ENCODE measurements around the gene SLC25A34.
A peak's percentile ranks its signal among the peaks of the same experiment; 100 is the strongest.
"Not testable (repeated sequence)": the region's sequence is repeated elsewhere in the genome, so short reads cannot be mapped to it uniquely, and the experiment has no call there.

The SLC25A34 gene

DNA sequence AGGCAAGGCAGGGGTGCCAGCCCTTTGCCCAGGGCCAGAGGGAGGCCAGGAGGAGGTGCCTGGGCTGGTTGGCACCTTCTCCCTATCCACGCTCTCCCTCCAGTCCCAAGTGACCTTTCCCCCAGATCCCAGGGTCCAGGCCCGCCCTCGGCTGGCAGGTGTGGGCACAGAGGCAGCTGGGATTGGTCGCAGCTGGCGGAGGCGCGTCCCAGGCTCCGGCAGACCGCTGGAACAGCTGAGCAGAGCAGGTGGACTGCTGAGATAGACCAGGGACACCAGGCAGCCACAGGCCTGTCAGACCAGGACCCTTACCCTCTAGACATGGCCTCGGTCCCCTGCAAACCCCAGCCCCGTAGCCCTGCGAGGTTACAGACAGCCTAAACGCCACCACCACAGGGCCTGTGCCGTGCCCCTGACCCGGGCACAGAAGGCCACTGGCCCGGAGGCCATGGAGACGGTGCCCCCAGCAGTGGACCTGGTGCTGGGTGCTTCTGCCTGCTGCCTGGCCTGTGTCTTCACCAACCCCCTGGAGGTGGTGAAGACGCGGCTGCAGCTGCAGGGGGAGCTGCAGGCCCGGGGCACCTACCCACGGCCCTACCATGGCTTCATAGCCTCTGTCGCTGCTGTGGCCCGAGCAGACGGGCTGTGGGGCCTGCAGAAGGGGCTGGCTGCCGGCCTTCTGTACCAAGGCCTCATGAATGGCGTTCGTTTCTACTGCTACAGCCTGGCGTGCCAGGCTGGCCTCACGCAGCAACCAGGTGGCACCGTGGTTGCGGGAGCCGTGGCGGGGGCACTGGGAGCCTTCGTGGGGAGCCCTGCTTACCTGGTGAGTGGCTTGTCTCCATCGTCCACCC lies at the start of gene SLC25A34:
TSS of gene SLC25A34 (plus strand) at position 221 of the 854 bp plus-strand sequence. CDS start at position 449, 228 bp downstream.
- DNase-seq, result no peak

DNA sequence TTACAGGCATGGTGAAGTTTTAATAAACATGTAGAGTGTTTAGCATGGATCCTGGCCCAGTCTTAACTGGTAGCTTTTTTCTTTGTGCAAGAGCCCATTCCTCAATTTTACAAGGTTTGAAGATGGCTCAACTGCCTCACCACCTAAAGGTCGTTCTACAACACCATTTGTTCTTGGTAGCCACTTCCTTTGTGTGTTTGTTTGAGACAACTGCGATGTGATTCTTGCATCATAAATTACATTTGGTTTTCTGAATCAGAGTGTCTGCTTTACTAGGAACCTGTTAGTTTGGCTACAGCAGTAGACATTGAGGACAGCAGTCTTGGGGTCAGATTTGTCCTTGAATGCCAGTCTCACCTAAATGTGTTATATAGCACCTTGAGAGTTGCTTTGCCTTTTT lies 48.6 kb upstream of the SLC25A34 start:
- DNase-seq, result no peak

DNA sequence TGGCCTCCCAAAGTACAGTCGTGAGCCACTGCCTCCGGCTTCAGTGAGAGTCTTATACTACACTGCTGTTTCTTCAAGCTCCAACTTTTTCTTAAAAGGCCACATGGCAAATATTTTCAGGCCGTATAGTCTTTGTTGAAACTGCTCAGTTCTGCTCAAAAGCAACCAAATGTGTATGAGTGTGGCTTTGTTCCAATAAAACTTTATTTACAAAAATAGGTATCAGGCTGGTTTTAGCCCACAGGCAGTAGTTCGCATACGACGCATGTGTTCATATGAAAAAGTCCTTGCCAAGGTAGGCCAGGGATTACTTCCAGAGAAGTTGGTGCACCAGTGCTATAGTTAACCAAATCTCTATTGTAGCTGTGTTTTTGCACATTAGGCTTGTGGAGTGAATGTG lies 45.7 kb upstream of the SLC25A34 start:
- no peak for DNase-seq

DNA sequence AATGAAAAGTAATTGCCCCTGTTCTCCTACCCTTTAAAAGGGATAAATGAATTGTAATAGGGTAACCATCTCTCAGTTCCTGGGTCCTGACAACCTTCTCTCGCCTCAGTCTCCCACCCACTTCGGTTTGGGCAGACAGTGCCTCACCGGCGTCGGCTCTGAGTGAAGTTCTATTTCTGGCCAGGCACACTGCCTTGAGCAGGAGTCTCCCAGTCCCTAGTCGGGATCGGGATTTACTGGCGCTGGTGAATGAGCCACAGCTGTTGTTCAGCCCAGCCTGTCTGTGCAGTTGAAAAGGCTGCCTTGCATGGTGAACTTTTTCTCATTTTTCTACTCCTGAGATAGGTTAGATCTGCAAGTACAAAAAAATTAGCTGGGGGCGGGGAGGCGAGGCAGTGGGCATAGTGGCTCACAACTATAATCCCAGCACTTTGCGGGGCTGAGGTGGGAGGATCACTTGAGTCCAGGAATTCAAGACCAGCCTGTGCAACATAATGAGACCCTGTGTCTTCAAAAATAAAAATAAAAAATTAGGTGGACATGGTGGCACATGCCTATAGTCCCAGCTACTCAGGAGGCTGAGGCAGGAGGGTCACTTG lies 44.5 kb upstream of the SLC25A34 start:
- no peak for DNase-seq

DNA sequence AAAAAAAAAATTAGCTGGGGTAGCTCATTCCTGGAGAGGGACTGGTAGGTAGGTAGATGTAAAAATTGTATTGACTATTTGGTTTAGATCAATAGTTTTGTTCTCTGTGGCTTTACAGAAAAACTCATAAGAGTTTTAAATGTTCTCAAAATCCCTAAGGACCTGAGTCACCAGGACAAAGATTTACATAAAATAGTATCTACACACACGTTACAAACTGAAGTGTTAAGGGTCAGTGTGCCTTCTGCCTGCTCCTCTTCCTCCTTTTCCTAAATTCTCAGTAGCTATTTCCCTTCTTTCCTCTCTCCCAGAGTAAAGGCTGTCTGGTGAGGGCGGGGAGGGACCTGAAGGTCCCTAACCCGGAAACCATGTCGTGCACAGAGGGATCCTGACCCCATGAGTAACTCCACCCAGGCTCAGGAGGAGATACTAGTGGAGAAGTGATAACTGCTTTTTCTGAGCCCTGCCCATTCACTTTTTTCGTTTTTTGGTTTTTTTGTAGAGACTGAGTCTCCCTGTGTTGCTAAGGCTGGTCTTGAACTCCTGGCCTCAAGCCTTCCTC lies 43.9 kb upstream of the SLC25A34 start:
- DNase-seq, result no peak

DNA sequence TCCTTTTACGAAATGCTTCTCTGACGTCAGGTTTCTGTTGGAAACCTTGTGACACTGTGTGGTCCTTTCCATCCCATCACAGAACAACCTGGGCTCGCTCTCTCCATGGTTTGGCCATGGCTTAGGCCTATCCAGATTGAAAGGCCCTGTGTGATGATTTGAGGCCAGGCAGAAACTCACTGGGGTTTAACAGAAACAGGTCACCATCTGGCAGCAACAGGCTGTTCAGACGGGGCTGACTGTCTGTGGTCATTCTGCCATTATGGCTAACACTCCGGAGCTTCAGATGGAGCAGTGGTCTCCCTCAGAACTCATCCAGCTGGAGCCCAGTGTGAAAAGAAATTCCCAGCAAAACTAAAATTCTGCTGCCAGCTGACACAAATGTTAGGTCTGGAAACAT lies 42.7 kb upstream of the SLC25A34 start:
- DNase-seq, result no peak

DNA sequence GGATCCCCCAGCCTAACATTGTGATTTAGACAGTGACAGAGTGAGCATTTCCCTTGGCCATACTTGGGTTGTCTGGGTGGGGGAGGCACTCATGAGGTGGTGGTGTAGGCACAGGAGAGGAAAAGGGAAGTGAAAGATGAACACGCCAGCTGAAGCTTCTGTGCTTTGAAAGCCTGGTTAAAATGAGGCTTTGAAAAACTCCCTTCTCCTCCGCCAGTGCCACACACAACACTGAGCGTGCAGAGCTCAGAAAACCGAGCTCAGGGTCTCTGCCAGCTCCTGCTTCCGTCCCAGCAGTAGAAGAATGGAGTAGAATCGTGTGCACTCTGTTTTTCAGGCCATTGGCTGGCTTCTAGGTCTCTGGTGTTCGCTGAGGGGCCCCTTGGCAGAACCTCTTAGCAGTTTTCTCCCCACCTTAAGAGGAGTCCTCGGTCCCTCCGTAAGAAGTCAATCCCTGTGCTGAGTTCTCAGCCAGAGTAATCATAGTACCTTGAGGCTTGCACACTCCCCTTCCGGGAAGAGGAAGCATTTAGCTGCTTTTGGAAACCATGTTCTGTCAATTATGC lies 39.0 kb upstream of the SLC25A34 start:
- no peak for DNase-seq

DNA sequence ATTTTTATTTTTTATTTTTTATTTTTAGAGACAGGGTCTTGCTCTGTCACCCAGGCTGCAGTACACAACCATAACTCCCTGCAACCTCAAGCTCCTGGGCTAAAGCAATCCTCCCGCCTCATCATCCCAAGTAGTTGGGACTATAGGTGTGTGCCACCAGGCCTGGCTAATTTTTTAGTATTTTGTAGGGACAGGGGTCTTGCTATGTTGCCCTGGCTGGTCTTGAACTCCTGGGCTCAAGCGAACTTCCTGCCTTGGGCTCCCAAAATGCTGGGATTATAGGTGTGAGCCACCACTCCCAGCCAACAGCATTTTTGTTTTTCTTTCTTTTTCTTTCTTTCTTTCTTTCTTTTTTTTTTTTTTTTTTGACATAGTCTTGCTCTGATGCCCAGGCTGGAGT lies 37.9 kb upstream of the SLC25A34 start:
- DNase-seq, result no peak

DNA sequence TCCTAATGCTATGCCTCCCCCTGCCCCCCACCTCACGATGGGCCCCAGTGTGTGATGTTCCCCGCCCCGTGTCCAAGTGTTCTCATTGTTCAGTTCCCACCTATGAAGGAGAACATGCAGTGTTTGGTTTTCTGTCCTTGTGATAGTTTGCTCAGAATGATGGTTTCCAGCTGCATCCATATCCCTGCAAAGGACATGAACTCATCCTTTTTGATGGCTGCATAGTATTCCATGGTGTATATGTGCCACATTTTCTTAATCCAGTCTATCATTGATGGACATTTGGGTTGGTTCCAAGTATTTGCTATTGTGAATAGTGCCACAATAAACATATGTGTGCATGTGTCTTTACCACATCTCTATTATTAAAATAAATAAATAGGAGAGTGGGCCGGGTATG lies 36.7 kb upstream of the SLC25A34 start:
- DNase-seq, result not testable (repeated sequence)

DNA sequence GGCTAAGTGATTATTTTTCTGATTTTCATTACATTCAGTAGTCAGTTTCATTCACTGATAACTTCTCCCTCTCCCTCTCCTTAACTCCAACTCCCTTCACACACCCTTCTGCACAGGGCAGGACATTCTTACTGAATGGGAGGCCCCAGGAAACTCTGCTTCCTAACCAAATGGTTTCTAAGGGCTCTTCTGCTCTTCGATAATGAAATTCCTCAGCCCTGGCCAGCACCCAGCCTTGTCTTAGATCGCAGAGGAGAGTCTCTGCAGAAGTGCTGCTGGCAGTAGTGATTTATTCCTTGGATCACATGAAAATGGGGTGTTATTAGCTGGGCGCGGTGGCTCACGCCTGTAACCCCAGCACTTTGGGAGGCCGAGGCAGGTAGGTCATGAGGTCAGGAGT lies 35.5 kb upstream of the SLC25A34 start:
- no peak for DNase-seq

DNA sequence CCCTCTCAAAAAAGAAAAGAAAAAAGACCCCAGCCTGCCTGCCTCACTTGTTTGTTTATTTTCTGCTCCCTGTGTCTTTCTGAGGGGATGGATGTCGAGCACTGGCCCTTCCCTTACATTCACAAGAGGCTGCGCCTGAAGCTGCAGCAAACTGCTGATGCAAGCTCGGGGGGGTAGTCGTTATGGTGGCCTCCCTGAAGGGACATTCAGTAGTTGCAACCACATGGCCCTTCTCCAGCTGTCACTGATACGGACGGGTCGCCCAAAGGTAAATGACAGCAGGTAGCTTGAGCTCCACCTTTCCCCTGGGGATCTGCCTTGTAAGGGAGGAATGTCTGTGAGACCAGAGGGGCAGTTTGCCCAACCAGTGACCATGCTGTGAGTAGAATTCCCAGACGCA lies 34.3 kb upstream of the SLC25A34 start:
- DNase-seq, result no peak

DNA sequence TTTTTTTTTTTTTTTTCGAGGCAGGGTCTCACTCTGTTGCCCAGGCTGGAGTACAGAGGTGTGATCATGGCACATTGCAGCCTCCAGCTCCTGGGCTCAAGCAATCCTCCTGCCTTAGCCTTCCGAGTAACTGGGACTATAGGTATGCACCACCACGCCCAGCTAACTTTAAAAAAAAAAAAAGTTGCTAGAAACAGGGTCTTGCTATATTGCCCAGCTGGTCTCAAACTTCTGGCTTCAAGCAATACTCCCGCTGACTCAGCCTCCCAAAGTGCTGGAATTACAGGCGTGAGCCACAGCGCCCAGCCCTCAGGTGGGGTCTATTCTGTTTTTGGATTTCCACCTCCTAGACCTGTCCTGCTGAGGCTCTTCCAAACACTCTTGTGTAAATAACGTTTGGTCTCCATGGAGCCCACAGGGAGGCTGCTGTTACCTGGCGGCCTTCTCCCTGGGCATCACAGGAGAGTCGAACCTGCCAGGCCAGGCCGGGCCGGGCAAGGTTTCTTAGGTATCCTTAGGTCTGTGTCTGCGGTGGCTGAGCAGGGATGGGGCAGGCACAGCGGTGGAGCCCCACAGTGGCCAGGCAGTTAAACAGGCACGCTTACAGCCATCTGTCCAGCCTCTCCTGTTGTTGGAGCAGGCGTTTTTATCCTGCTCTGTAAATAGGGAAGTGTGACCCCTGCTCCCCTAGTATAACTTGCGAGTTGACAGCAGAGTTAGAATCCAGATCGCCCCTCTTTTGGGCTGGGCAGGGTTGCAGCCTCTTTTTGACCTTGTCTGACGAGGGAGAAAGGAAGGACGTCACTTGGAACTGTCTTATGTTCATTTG lies 33.1 kb upstream of the SLC25A34 start:
- no peak for DNase-seq

DNA sequence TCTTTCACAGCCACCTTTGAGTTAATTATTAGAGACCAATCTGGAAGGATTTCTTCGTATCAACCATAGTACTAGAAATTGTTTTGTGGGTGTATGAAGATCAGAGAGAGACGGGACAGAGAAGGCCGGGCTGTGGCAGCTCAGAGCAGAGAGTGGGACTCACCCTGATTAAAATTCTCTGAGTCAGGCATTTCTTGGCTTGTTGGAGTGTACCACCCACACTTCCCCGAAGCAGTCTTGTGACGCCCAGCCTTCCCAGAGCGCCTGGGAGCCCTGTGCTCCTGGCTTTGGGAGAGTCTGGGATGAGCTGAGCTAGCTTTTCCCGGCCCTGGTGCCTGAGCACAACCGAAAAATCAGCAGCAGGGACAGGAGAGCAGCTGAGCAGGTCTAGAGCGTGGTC lies 32.5 kb upstream of the SLC25A34 start:
- DNase-seq, result peak; percentile 86

DNA sequence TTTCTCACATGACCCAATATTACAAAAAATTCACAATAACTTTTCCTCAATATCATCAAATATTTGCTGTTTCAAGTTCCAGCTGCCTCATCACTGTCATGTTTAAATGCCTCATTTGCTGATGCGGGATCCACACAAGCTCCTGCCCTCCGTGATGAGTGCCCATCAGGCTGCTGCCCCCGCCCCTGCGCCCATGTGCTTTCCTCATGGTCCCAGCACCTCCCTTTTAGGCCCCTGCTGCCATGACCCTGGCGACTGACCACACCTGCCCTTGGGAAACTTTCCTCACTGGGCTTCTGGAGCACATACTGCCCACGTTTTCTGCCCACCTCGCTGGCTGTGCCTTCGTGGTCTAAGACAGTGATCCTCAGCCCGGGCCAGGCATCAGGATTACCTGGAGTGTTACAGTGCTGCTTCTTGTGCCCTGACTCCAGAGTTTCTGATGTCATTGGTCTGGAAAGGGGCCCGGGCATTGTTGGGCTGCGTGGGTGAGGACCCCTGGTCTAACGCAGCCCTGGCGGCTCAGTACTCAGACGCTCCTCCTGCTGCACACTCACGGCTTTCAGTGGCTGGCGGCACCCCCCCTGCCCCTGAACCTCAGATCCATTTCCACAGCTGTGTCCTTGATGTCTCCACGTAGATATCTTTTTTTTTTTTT lies 31.4 kb upstream of the SLC25A34 start:
- no peak for DNase-seq

DNA sequence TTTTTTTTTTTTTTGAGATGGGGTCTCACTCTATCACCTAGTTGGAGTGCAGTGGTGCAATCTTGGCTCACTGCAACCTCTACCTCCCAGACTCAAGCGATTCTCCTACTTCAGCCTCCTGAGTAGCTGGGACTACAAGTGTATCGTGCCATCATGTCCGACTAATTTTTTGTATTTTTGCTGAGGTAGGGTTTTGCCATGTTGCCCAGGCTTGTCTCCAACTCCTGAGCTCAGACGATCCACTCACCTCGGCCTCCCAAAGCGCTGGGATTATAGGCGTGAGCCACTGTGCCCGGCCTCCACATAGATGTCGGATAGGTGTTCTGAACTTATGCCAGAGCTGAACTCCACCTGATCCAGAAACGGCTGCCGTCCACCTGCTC lies 30.9 kb upstream of the SLC25A34 start:
- DNase-seq, result no peak

DNA sequence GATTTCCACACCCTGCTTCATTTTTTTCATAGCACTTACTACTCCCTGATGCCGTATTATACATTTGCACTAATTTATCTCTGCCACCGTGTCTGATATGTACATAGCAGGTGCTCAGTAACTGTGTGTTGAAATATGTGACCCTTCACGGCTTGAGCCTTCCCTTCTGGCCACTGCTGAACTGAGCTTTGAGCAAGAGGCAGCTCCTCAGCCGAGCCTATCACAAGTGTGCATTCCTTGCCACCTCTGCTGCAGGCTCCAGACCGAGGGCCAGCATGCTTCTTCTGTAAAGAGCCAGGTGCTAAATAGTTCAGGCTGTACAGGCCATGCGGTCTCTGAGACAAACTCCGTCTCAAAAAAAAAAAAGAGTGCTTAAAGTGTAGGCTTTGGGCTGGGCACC lies 29.3 kb upstream of the SLC25A34 start:
- DNase-seq, result no peak

DNA sequence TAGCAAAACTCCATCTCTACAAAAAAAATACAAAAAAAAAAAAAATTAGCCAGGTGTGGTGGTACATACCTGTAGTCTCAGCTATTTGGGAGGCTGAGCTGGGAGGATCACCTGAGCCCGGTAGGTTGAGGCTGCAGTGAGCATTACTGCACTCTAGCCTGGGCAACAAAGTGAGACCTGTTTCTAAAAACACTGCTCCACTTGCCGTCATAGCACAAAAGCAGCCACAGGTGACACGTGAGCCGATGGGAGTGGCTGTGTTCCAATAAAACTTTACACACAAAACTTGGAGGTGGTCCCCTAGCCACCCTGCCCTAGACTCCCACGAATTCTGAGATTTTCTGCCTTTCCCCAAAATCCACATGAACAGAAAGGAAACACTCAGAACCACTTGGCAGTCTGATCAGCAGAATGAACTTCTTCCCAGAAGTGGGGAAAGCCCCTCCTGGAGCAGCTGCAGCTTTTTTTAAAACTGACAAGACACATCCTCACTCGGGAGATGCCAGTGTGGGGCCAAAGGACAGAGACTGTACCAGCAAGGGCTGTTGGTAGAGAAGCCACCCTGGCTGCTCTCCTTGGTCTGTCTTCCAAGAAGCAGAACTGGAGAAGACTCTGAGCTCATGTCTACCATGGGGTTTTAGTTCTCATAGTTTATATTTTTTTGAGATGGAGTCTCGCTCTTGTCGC lies 28.7 kb upstream of the SLC25A34 start:
- no peak for DNase-seq

DNA sequence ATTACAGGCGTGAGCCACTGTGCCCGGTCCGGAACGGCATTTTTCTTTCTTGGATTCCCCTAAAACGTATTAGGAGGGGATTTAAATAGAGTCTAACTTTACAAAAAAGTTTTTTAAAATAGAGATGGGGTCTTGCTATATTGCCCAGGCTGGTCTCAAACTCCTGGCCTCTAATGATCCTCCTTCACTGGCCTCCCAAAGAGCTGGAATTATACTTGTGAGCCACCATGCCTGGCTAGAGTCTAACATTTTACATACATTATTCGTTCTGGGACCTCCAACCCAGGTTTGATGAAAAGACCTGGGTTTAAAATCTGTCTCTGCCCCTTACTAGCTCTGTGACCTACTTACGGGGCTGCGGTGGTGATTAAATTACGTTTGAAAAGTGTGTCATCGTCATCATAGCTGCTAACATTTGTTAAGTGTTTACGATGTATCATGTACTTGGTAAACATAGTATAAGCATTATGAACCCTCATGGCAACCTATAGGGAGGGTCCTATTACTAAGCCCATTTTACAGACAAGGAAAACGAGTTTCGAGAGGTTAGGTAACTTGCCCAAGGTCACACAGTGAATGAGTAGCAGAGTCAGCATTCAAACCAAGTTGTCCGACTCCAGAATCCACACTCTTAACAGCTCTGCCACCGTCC lies 27.4 kb upstream of the SLC25A34 start:
- DNase-seq, result no peak

DNA sequence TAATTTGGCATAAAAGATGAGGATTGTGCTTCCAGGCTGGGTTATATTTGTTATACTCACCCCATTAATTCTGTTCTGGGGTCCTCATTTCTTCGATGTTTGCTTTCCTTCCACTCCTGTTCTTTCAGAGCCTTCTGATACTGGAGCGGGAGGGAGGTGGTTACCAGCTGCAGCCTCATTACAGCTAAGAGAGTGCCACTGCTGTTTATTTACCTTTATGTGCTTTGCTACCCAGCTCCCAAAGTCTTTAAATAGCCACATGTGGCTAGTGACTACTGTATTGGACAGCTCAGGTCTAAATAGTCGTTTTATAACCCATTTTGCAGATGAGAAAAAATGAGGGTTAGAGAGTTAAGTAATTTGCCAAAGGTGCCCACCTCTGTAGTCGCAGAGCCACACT lies 26.8 kb upstream of the SLC25A34 start:
- DNase-seq, result no peak

DNA sequence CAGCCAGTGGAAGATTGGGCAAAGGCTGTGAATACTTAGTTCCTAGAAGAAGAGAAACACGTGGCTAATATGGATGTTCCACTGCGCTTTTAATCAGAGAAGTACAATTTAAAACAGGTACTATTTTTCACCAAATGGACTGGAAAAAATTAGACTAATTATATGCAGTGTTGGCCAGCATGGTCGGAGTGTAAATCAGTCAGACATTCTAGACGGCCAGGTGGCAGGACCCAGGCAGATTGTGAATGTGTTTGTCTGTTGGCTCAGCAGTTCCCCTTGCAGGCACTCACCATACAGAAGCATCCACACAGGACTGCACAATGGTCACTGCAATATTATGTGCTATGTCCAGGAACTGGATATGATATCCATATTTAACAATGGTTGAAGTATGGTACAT lies 23.9 kb upstream of the SLC25A34 start:
- DNase-seq, result no peak

DNA sequence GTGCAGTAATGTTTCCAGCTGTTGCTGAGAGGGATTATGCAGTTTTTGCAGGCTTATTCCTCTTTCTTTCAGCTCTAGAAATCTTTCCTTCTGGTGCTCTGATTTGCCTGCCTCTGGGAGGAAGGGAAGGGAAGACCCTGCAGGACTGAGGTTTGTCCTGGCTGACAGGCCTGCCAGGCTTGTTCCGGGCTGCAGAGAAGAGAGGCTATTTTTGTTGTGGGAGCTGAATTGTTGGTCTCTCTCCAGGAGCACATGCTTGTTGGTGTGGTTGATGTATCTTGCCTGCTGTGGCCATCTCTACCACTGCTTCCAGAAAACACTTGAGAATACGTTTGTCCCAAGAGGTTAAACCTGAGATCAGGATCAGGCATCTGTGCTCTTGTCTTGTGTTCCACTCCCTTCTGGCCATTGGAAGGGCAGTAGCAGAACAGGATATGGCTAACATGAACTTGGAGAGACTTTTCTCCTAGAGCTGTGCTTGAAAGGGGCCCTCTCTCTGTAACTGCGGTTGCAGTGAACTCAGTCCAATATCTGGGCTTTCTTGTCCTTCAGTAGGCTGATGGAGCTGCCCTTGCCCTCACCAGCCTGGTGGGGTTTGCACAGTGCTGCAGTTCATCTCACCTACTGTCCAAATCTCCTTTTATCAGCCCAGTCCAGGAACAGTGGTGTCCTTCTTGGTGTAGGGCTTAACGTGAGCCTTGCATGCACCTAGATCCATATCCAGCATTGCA lies 21.5 kb upstream of the SLC25A34 start:
- DNase-seq, result no peak
